ENCODE measurements around the gene DIP2A. TPM values are rescaled to one million over a fixed set of nuclear protein-coding genes. Genes with fewer than 3 reads are reported as not detected.

The DIP2A gene
- total and polyA plus RNA-seq, 2 of the 8 experiments (the other 6 are each of a cell fraction or from before 2014, with no cell fraction given): 16.0 to 27.1 TPM

DNA sequence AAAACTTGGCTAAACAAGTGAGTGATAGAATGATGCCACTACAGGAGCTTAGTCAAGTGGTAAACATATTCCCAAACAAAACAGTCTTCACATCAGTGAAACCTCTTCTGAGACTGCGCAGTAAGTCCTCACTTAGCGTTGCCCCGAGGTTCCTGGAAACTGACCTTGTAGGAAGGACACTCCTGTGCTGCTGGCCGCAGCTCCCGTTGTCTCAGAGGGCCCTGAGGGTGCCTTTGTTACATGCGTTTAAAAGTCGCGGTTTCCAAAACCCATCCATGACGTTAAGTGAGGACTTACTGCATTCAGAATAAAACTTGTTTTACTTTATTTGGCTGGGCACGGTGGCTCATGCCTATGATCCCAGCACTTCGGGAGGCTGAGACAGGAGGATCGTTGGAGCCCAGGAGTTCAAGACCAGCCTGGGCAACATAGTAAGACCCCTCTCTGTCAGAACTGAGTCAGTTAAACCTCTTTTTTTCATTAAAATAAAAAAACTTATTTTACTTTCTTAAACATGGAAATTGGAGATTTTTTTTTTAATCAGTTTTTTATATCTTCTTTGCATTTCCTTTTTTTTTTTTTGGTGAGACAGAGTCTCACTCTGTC is 36.0 kb upstream of the DIP2A start:
- H3K14ac ChIP-seq (ENCODE audit: insufficient read length): no peak overlapping the region
- peak overlapping the region; percentile 11 for H2BK120ac ChIP-seq (replicated peaks; ENCODE audit: low read depth, low read length)
- no peak overlapping the region for H3K27ac ChIP-seq (ENCODE audit: low read depth, low read length)
- H3K4me1 ChIP-seq (replicated peaks in 1 of 4; ENCODE audit: control insufficient read depth in 3 of 4, insufficient read depth in 4 of 4, low read length in 3 of 4): peaks cover 0 to 16% (median 6%) of the 10 kb centered on the region in 4 experiments; a peak in 5 of 7 replicates
- H3K9ac ChIP-seq (replicated peaks in 1 of 4; ENCODE audit: extremely low read depth in 1 of 4, low read depth in 3 of 4, low read length in 3 of 4): no peak overlapping the region
- no peak for DNase-seq (ENCODE audit: low read depth in 1 of 2, low spot score in 2 of 2)
- CTCF ChIA-PET (ENCODE audit: partially characterized antibody): interaction anchor here (1.0 kb wide), 1 partner anchor 11 kb away, joined by 3 read pairs; no protein-coding TSS in a partner anchor
- no peaks in the 10 kb centered on the region for H3K9me3 ChIP-seq (ENCODE audit: insufficient read depth in 2 of 2, low read depth in 1 of 2, low read length in 1 of 2)
- H2BK12ac ChIP-seq (ENCODE audit: low read depth, low read length): peak overlapping the region; percentile 18; the same call in 1 of the 2 replicates
- H3K79me1 ChIP-seq (ENCODE audit: low read depth, low read length): no peaks in the 10 kb centered on the region
- 0 out of 2 replicates have a peak, but pooled peaks cover 2% of the 10 kb centered on the region for H3K23me2 ChIP-seq (ENCODE audit: low read depth, low read length)
- WGBS, 2 experiments (ENCODE audit: extremely low coverage in 1 of 2, insufficient coverage in 1 of 2, insufficient read length in 1 of 2, insufficient replicate concordance in 2 of 2, low coverage in 1 of 2, low lambda C conversion rate in 2 of 2, missing lambda C conversion rate in 1 of 2): 77% methylated on average over 12 of the region's 12 CpGs; no CpG with 5 or more reads in 1 of the 2 experiments
- H2AFZ ChIP-seq (ENCODE audit: low read length): no peak overlapping the region
- H2AK5ac ChIP-seq (ENCODE audit: low read depth, low read length): no peak overlapping the region
- H3K4me3 ChIP-seq (ENCODE audit: extremely low read depth in 1 of 4, insufficient read depth in 2 of 4, low read depth in 3 of 4, low read length in 4 of 4): no peak overlapping the region
- no peak overlapping the region; the same call in 1 of the 2 replicates for H2BK15ac ChIP-seq (ENCODE audit: low read length)
- no peak overlapping the region for H4K5ac ChIP-seq (ENCODE audit: insufficient read length, low read depth, low read length)
- no peaks in the 10 kb centered on the region for H3K27me3 ChIP-seq (replicated peaks in 1 of 4; ENCODE audit: control insufficient read depth in 3 of 4, extremely low read depth in 1 of 4, insufficient read depth in 3 of 4, low read length in 3 of 4)
- no peak overlapping the region for H3K23ac ChIP-seq (ENCODE audit: insufficient read length)
- no peaks in the 10 kb centered on the region for H4K20me1 ChIP-seq (replicated peaks in 1 of 2; ENCODE audit: control insufficient read depth in 1 of 2, insufficient read depth in 2 of 2, low read length in 2 of 2)
- H3K4ac ChIP-seq (replicated peaks; ENCODE audit: insufficient read length, low read depth, low read length): no peak overlapping the region
- no peak overlapping the region for H3K4me2 ChIP-seq (ENCODE audit: insufficient read depth in 1 of 2, low read depth in 2 of 2, low read length in 2 of 2)
- H3K36me3 ChIP-seq (ENCODE audit: control insufficient read depth in 2 of 4, insufficient read depth in 4 of 4, low read length in 3 of 4): peaks cover 4 to 18% (median 11%) of the 10 kb centered on the region in 4 experiments; a peak in 5 of 8 replicates
- peak overlapping the region; percentile 86; the same call in 1 of the 2 replicates for H2BK5ac ChIP-seq (ENCODE audit: low read depth, low read length)
- H3K18ac ChIP-seq (ENCODE audit: extremely low read depth, low read length): peak overlapping the region; percentile 48
- FAIRE-seq: no peak
- peak overlapping the region; percentile 77; the same call in 1 of the 2 replicates for H2BK20ac ChIP-seq (ENCODE audit: low read length)
- H4K8ac ChIP-seq (ENCODE audit: extremely low read depth, insufficient read depth, low read length): no peak overlapping the region
- no peak overlapping the region for H3K56ac ChIP-seq (replicated peaks; ENCODE audit: insufficient read length, low read depth, low read length)
- no peaks in the 10 kb centered on the region for H3K79me2 ChIP-seq (ENCODE audit: control insufficient read depth in 1 of 2, insufficient read depth in 2 of 2, low read length in 2 of 2)
- peak overlapping the region; percentile 20 for H4K91ac ChIP-seq (replicated peaks; ENCODE audit: insufficient read length, low read length)
- POLR2A ChIA-PET (ENCODE audit: partially characterized antibody): interaction anchor here (1.9 kb wide), 1 partner anchor 11 kb away, joined by 7 read pairs; no protein-coding TSS in a partner anchor
- TF ChIP-seq POLR2AphosphoS5 (IDR thresholded peaks at IDR 0.05; ENCODE audit: low read depth, low read length) (no peak), SP4 (IDR thresholded peaks at IDR 0.05; ENCODE audit: low read length) (no peak), SP2 (IDR thresholded peaks at IDR 0.05; ENCODE audit: low read length) (no peak), RXRA (IDR thresholded peaks at IDR 0.05; ENCODE audit: insufficient read depth, low read depth, low read length) (no peak), CTBP2 (IDR thresholded peaks at IDR 0.05; ENCODE audit: borderline replicate concordance, insufficient read depth, insufficient read length, low read length) (no peak)
- TF ChIP-seq, protein P1, sequence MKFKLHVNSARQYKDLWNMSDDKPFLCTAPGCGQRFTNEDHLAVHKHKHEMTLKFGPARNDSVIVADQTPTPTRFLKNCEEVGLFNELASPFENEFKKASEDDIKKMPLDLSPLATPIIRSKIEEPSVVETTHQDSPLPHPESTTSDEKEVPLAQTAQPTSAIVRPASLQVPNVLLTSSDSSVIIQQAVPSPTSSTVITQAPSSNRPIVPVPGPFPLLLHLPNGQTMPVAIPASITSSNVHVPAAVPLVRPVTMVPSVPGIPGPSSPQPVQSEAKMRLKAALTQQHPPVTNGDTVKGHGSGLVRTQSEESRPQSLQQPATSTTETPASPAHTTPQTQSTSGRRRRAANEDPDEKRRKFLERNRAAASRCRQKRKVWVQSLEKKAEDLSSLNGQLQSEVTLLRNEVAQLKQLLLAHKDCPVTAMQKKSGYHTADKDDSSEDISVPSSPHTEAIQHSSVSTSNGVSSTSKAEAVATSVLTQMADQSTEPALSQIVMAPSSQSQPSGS (IDR thresholded peaks at IDR 0.05; ENCODE audit: low read length): no peak
